WERI-Rb-1 (cell line): ENCODE measurements around the gene AP5Z1.

Source experiments
- DNase-seq: peaks from one replicate; pipeline ENCODE4 v3.0.0-alpha.2; 2020
- H3K27ac ChIP-seq: fragments of 250-450 bp; sonication (Bioruptor Pico); 2 replicates; pipeline ENCODE4 v1.5.1; 2020; ENCODE audit warnings: mild to moderate bottlenecking, moderate library complexity
- H3K27me3 ChIP-seq: fragments of 250-450 bp; sonication (Bioruptor Pico); 2 replicates; pipeline ENCODE4 v1.5.1; 2021; ENCODE audit warnings: mild to moderate bottlenecking, low read depth, moderate library complexity; ENCODE audit not compliant: insufficient read depth, severe bottlenecking
- H3K36me3 ChIP-seq: fragments of 250-450 bp; sonication (Bioruptor Pico); 2 replicates; pipeline ENCODE4 v1.5.1; 2020; ENCODE audit warnings: mild to moderate bottlenecking, moderate library complexity
- H3K4me3 ChIP-seq: 2 replicates; pipeline ENCODE4 v1.5.1; 2011; ENCODE audit warnings: low read depth, mild to moderate bottlenecking, control low read depth, low read length
- H3K9me3 ChIP-seq: fragments of 250-450 bp; sonication (Bioruptor Pico); 2 replicates; pipeline ENCODE4 v1.5.1; 2021; ENCODE audit warnings: mild to moderate bottlenecking, moderate library complexity; ENCODE audit not compliant: severe bottlenecking
- TF ChIP-seq, protein P1 (sequence below): IDR thresholded peaks from 2 replicates; pipeline ENCODE4 v1.5.1; 2011; ENCODE audit warnings: low read depth, mild to moderate bottlenecking, control low read depth, inconsistent platforms, low read length

AP5Z1 gene

DNA sequence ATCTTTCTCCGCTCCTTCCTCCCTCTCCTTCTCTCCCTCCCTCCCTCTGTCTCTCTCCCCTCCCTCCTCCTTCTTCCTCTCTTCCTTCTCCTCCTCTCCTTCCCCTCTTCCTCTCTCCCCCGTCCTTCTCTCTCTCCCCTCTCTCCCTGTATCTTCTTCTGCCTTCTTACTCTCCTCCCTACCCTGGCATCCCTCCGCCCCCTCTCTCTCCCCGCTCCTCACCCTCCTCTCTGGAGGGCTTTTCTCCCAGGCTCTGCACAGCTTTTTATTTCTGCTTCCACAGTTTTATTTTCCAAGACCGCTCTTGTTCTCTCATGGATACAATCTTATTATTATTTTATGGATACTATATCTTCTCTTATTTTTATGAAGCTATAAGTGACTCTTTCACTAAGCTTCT, 32.6 kb downstream of the AP5Z1 start:
- TF ChIP-seq, protein P1, sequence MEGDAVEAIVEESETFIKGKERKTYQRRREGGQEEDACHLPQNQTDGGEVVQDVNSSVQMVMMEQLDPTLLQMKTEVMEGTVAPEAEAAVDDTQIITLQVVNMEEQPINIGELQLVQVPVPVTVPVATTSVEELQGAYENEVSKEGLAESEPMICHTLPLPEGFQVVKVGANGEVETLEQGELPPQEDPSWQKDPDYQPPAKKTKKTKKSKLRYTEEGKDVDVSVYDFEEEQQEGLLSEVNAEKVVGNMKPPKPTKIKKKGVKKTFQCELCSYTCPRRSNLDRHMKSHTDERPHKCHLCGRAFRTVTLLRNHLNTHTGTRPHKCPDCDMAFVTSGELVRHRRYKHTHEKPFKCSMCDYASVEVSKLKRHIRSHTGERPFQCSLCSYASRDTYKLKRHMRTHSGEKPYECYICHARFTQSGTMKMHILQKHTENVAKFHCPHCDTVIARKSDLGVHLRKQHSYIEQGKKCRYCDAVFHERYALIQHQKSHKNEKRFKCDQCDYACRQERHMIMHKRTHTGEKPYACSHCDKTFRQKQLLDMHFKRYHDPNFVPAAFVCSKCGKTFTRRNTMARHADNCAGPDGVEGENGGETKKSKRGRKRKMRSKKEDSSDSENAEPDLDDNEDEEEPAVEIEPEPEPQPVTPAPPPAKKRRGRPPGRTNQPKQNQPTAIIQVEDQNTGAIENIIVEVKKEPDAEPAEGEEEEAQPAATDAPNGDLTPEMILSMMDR = no peak
- Histone ChIP-seq H3K36me3 (peaks cover 8% of the 10 kb centered on the region), H3K27me3 (no peaks in the 10 kb centered on the region), H3K9me3 (no peaks in the 10 kb centered on the region), H3K27ac (no peak overlapping the region), H3K4me3 (no peak overlapping the region)
- DNase-seq = no peak

DNA sequence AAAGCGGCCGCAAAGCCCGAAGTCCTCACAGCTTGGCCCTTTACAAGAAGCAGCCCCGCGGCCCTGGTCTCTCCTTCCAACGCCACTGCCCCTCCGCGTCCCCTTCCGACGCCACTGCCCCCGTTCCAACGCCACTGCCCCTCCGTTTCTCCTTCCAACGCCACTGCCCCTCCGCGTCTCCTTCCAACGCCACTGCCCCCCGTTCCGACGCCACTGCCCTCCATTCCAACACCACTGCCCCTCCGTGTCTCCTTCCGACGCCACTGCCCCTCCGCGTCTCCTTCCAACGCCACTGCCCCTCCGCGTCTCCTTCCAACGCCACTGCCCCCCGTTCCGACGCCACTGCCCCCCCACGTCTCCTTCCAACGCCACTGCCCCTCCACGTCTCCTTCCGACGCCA, 33.1 kb downstream of the AP5Z1 start:
- no peaks in the 10 kb centered on the region for H3K27me3 ChIP-seq
- no peaks in the 10 kb centered on the region for H3K9me3 ChIP-seq
- peaks cover 13% of the 10 kb centered on the region for H3K36me3 ChIP-seq
- TF ChIP-seq, protein P1 = no peak
- no peak overlapping the region for H3K27ac ChIP-seq
- no peak overlapping the region for H3K4me3 ChIP-seq
- no peak for DNase-seq

DNA sequence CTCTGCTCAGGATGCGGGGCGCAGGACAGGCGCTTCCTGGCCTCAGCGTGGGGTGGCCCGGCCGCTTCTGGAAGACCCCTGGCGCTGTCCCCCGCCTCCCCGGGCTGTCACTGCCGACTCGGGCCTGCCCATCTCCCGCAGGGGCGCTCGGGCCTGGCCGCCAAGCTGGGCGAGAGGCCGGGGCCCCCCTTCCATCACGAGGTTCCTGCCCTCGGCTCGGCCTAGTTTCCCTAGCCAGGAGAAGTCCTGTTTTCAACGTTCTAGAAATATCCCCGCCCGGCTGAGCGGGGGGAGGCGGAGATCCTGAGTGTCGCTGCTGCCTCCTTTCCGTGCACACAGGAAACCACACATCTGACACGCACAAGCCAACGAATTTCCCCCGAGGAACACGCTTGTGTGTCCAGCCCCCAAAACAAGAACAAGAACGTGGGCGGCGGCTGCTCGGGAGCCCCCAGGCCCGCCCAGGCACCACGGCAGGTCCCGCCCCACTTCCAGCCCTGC, 33.7 kb downstream of the AP5Z1 start:
- TF ChIP-seq, protein P1 = no peak
- Histone ChIP-seq H3K36me3 (peaks cover 17% of the 10 kb centered on the region), H3K27me3 (no peaks in the 10 kb centered on the region), H3K4me3 (no peak overlapping the region), H3K27ac (no peak overlapping the region), H3K9me3 (no peaks in the 10 kb centered on the region)
- no peak for DNase-seq

DNA sequence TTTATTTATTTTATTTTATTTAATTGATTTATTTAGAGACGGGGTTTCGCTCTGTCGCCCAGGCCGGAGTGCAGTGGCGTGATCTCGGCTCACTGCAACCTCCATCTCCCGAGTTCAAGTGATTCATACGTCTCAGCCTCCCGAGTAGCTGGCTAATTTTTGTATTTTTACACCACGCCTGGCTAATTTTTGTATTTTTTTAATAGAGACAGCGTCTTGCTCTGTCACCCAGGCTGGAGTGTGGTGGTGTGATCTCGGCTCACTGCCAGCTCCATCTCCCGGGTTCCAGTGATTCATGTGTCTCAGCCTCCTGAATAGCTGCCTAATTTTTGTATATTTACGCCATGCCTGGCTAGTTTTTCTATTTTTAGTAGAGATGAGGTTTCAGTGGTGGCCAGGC, 34.2 kb downstream of the AP5Z1 start:
- TF ChIP-seq, protein P1 = no peak
- Histone ChIP-seq H3K4me3 (no peak overlapping the region), H3K27ac (no peak overlapping the region), H3K36me3 (peaks cover 18% of the 10 kb centered on the region), H3K9me3 (no peaks in the 10 kb centered on the region), H3K27me3 (no peaks in the 10 kb centered on the region)
- DNase-seq = no peak

DNA sequence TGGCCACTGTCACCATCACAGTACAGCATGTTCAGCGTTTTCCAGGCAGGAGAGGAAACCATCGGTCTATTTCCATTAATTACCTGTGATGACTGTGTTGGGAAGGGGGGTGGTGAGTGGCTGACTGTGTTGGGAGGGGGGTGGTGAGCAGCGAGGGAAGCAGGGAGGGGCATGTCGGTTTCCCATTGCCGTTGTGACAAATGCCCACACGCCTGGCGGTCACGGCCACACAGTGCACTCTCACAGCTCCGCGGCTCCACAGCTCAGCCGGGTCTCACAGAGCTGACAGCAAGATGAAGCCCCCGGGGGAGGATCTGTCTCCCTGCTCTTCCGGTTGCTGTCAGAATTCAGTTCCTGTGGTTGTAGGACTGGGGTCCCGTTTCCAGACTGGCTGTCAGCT, 39.0 kb downstream of the AP5Z1 start:
- Histone ChIP-seq H3K27ac (no peak overlapping the region), H3K9me3 (no peaks in the 10 kb centered on the region), H3K4me3 (no peak overlapping the region), H3K36me3 (peaks cover 22% of the 10 kb centered on the region), H3K27me3 (no peaks in the 10 kb centered on the region)
- no peak for DNase-seq
- TF ChIP-seq, protein P1 = no peak

DNA sequence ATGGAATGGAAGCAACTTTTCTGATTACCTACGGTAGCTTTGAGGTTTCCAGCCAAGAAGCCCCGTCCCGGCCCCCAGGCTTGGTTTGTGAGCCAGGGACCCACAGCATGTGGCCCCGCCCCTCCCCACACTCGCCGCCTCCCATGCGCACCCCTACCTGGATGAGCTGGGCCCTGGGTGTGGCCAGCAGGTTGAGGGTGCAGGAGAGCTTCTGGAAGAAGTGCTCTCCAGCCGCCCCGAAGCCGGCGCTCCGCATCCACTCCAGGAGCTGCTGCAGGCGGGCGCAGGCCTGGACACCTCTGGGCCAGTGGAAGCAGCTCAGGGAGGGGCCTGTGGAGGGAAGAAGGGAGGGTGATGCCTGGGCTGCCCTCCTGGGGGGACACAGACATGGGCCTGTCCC, 39.7 kb downstream of the AP5Z1 start:
- H3K27ac ChIP-seq = no peak overlapping the region
- H3K36me3 ChIP-seq = peaks cover 20% of the 10 kb centered on the region
- H3K27me3 ChIP-seq = no peaks in the 10 kb centered on the region
- TF ChIP-seq, protein P1 = no peak
- no peak for DNase-seq
- H3K4me3 ChIP-seq = no peak overlapping the region
- H3K9me3 ChIP-seq = no peaks in the 10 kb centered on the region
